COLO668 (cell line): ENCODE data around the gene HOXB1.

ENCODE experiments used
- DNase-seq: peaks from one replicate; lab custom pipeline; 2025; ENCODE audit not compliant: unreplicated experiment; lab: John Stamatoyannopoulos, UW

The HOXB1 gene

GRCh38 chr17:48555258-48556228, 24.7 kb upstream of the HOXB1 start:
- peak; percentile 52 for DNase-seq

- peak; percentile 27 for DNase-seq
These were observed 23.8 kb upstream of the HOXB1 start for GRCh38 chr17:48554412-48555257.

GRCh38 chr17:48553826-48554225, 23.0 kb upstream of the HOXB1 start:
- no peak for DNase-seq

DNA sequence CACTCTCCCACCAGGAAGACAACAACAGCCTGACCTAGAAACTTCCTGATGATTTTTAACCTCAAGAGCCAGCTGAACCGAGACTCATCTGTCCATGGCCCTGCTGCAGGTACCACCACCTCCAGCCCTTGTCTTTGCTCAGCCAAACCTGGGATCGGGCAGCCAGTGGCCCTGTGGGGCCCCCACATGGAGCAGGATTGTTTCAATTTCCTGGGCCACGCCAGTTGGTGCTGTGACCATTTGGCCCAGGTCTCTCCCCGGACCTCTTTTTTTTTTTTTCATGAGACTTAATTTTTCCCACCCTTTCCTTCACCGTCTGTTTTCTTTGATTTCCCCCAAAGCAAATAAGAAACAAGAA, 22.4 kb upstream of the HOXB1 start:
- peak; percentile 33 for DNase-seq

DNA sequence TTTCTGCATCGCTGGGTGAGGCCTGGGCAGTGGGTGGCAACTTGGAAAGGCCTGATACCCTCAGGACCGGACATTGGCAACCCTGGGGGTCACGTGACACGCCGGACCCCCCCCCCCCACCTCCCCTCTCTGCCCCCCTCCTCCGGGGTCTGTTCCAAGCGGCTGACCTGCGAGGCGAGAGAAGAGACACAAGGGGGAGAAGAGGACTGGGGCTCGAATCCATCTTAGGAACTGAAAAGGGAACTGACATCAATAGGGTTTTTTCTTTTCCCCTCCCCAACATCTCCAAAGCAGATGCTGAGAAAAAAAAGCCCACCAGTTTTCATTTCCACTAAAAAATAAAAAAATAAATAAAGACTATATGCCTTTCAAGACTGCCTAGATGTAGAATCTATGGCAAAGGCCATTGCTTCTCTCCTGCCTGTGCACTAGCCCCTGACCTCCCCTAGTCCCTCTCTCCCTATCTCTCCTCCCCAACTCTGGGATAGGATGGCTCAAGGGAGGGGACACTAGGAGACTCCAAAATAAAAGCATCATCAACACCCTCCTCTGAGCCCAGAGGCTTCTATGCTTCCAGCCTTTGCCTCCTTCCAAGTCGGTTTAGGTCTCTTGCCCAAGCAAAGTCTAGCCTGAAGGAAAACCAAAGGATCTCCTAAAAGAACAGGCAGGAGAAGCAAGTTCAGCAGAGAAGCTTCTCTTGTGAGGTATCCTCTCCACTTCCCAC, 21.8 kb upstream of the HOXB1 start:
- no peak for DNase-seq

- DNase-seq = peak; percentile 21
These were observed 21.0 kb upstream of the HOXB1 start for GRCh38 chr17:48551596-48552465.

DNA sequence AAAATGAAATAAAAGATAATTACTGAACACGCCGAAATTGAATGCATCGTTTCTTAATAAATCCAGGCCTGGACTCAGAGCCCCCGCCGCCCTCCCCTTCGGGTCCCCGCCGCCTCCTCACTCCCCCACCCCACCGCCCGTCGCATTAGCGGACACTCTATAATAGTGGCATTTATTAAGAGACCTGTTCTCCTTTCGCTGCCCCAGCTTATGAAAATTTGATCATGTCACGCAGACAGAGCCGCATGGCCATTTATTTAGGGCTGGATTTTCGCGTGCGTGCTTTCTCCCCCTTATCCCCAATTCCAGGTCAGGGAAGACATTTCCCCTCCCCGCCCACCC, 20.4 kb upstream of the HOXB1 start:
- no peak for DNase-seq

GRCh38 chr17:48550502-48551213, 19.8 kb upstream of the HOXB1 start:
- DNase-seq = no peak

- no peak for DNase-seq
These were observed 19.2 kb upstream of the HOXB1 start for GRCh38 chr17:48549914-48550501.

- DNase-seq = no peak
These were observed 18.4 kb upstream of the HOXB1 start for GRCh38 chr17:48549281-48549630.

DNA sequence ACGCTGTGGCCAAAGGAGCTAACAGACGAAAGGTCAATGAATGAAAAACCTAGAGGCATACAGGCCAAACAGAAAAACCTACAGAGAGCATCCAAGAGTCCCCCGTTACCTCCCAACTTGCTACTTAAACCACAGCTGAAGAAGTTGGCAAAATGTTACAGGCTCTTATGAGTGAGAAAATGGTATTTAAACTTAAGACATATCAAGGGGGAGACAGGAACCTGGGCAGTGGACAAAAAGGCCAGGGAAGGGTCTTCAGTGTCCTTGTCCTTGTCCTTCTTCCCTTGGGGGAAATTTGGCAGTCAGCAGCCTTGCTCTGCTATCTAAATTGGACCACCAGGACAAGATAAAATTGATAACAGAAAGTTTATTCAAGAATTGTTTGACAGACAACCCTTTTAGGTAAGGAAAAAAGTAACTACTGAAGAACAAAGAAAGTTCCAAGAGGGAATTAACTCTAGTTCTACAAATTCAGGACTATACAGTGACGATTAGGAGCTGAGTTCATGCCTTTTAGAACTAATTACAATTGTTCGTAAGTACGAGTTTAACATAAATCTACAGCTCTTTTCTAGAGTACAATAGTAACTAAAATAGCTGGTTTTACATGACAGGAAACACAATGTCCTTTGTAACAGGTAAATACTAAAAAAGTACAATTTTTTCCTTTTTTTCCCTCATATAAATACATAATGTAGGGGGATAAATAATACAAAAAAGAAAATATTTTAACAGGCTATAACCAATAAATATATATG, 17.9 kb upstream of the HOXB1 start:
- no peak for DNase-seq

DNA sequence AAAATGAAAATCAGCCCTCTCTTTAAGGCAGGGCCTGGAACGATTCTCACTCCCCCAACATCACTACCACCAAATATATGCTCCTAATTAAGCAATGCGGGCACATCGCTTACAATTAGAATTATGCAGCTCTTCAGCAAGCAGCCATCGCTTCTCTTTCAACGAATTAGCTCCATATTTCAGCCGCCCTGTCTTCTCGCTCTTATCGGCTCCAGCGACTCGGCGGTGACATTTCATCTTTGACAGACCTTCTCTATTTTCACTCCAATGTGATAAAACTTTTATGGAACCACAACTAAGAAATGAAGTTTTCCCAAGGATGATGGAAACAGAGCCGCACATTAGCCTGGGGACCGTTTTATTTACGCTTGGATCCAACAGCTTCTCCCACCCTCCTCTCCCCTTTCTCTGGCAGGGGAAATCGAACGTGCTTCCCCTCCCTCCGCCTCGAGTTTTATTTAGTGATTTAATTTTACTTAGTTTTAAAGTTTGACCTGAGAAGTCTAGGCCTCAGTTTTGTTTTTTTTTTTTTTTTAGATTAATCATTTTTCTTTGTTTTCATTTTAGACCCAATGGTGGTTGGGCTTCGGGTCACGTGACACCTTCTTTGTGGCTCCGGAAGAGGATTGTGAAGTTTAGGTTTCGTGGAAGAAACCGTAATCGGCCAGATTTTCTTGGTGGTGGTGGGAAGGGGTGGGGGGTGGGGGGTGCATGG, 17.2 kb upstream of the HOXB1 start:
- DNase-seq = no peak

- DNase-seq = no peak
These were observed 16.4 kb upstream of the HOXB1 start for GRCh38 chr17:48546924-48547807.

DNA sequence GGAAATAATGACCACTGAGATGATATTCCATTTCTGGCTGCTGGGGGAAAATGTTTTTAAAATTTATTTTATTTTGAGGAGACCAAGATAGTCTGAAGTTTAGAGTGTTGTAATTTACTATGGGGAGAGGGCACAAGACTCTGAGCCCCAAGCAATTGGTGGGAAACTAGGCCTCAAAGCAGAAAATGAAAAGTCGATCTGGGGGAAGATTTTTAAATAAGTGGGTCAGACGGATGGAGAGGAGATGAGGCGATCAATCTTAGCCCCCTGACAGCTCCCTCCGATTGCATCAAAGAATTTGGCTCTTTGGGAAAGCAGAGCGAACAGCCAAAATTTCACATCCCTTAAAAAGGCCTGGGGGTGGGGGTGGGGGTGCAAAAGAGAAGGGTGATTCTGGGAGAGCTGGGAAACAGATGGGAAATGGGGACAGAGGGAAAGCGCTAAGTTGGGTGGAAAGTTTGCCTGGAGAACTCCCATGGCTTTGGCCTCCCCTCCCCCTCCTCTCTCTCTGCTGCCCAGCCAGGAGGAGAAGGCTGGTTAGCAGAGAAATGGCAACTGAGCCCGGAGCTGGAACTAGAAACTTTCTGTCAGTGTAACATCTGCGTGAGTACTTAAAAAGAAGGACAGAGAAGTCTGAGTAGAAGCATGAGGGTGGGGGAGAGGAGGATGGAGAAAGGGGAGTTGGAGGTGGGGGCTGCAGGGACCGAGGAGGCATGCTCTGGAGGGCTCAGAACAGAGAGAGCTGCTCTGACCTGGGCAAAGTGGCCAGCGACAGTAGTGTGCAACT, 15.5 kb upstream of the HOXB1 start:
- DNase-seq = peak; percentile 25

DNA sequence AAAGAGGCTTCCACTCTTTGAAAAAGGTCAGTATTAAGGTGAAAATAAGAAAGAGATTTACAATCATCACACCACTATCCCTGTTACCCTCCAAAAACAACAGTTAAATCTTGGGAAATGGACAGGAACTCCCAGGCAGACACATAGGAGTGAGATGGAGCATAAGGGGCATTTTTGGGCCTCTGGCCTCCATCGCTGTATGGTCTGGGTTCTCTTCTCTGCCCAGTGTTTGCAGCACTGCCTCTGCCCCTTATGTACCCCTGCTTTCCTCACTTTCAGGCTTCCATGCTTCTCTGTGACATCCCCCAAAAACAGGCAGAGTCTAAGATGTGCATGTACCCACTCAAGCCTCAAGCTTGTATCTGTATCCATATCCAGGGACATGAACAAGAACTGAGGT, 14.7 kb upstream of the HOXB1 start:
- DNase-seq = no peak

- peak; percentile 42 for DNase-seq
These were observed 14.2 kb upstream of the HOXB1 start, which contains the start of gene HOXB2 for GRCh38 chr17:48545022-48545375. TSS of gene HOXB2 (minus strand) at chr17:48545109. CDS start at chr17:48544911, 198 bp downstream.
